Lower leg skin (tissue), 3 donors: ENCODE measurements around the gene CFAP92.

ENCODE experiments used
- POLR2A ChIP-seq, 2 donors: fragments of 450-650 bp; IDR thresholded peaks; one replicate each; pipeline ENCODE4 v1.6.1; 2016 to 2017; ENCODE audit warnings: antibody characterized with exemption in 2 of 2, mild to moderate bottlenecking in 1 of 2, moderate library complexity in 1 of 2
- TF ChIP-seq, protein P1 (sequence below), 3 donors: fragments of 450-650 bp; IDR thresholded peaks; one replicate each; pipeline ENCODE4 v1.5.1; 2016; ENCODE audit warnings: antibody characterized with exemption in 3 of 3, mild to moderate bottlenecking in 3 of 3, moderate library complexity in 2 of 3

DNA sequence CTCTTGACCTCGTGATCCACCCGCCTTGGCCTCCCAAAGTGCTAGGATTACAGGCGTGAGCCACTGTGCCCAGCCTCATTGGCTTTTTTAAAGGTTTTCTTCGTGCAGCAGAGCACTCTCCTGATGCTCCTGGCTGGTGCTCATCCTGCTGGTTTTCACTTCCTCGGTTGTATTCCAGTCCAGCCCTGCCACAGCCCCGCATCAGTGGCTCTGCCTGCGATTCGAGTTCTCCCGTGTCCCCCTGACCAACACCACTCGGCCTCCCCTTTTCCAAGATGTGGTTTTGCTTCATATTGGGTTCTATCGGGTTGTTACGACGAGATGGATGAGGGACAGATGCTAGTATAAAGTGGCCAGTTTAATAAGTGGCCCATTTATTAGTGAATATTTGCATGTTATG, 35.0 kb upstream of the CFAP92 start:
- TF ChIP-seq, protein P1, sequence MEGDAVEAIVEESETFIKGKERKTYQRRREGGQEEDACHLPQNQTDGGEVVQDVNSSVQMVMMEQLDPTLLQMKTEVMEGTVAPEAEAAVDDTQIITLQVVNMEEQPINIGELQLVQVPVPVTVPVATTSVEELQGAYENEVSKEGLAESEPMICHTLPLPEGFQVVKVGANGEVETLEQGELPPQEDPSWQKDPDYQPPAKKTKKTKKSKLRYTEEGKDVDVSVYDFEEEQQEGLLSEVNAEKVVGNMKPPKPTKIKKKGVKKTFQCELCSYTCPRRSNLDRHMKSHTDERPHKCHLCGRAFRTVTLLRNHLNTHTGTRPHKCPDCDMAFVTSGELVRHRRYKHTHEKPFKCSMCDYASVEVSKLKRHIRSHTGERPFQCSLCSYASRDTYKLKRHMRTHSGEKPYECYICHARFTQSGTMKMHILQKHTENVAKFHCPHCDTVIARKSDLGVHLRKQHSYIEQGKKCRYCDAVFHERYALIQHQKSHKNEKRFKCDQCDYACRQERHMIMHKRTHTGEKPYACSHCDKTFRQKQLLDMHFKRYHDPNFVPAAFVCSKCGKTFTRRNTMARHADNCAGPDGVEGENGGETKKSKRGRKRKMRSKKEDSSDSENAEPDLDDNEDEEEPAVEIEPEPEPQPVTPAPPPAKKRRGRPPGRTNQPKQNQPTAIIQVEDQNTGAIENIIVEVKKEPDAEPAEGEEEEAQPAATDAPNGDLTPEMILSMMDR (IDR thresholded peaks at IDR 0.05) = no peak
- no peak for TF ChIP-seq POLR2A (IDR thresholded peaks at IDR 0.05)
